ENCODE measurements around the gene HDAC5.
"Not testable (repeated sequence)": the region's sequence is repeated elsewhere in the genome, so short reads cannot be mapped to it uniquely, and the experiment has no call there.

Gene HDAC5

GRCh38 chr17:44123356-44124117 lies at the start of gene HDAC5:
HDAC5 (minus strand) TSS chr17:44123641; CDS start chr17:44117515, 6,126 bp downstream.
- no peak for FAIRE-seq

GRCh38 chr17:44171931-44172455 lies 48.6 kb upstream of the HDAC5 start:
- no peak for FAIRE-seq

GRCh38 chr17:44170499-44171201 lies 47.2 kb upstream of the HDAC5 start, which contains the start of gene ASB16:
ASB16 (plus strand) TSS chr17:44170704; CDS start chr17:44170790, 86 bp downstream.
- FAIRE-seq, result no peak

- no peak for FAIRE-seq
Measured at GRCh38 chr17:44170135-44170498, 46.7 kb upstream of the HDAC5 start.

- no peak for FAIRE-seq
Measured at GRCh38 chr17:44167181-44167861, 43.9 kb upstream of the HDAC5 start.

GRCh38 chr17:44164476-44164875 lies 41.0 kb upstream of the HDAC5 start:
- FAIRE-seq, result no peak

GRCh38 chr17:44159519-44160210 lies 36.2 kb upstream of the HDAC5 start:
- no peak for FAIRE-seq

GRCh38 chr17:44155488-44155887 lies 32.0 kb upstream of the HDAC5 start:
- FAIRE-seq, result no peak

GRCh38 chr17:44152875-44153274 lies 29.4 kb upstream of the HDAC5 start:
- FAIRE-seq, result no peak

- FAIRE-seq, result no peak
Measured at GRCh38 chr17:44149750-44150329, 26.4 kb upstream of the HDAC5 start.

GRCh38 chr17:44149066-44149465 lies 25.6 kb upstream of the HDAC5 start:
- FAIRE-seq, result not testable (repeated sequence)

- FAIRE-seq, result no peak
Measured at GRCh38 chr17:44147812-44148211, 24.4 kb upstream of the HDAC5 start.

GRCh38 chr17:44146375-44147346 lies 23.2 kb upstream of the HDAC5 start:
- no peak for FAIRE-seq

GRCh38 chr17:44144966-44145739 lies 21.7 kb upstream of the HDAC5 start:
- FAIRE-seq, result no peak

GRCh38 chr17:44143921-44144320 lies 20.5 kb upstream of the HDAC5 start:
- FAIRE-seq, result not testable (repeated sequence)

- no peak for FAIRE-seq
Measured at GRCh38 chr17:44137891-44138709, 14.7 kb upstream of the HDAC5 start.

GRCh38 chr17:44134752-44135568 lies 11.5 kb upstream of the HDAC5 start:
- FAIRE-seq, result no peak

GRCh38 chr17:44133918-44134476 lies 10.6 kb upstream of the HDAC5 start:
- FAIRE-seq, result no peak
